HG03575 (cell line): Measurements from ENCODE around the gene PRXL2A.
"Not testable (repeated sequence)": the region's sequence is repeated elsewhere in the genome, so short reads cannot be mapped to it uniquely, and the experiment has no call there.

ENCODE experiments used
- ATAC-seq: cut with Tn5 transposase; IDR thresholded peaks from one replicate; pipeline ENCODE4 v1.9.1; 2021; ENCODE audit not compliant: unreplicated experiment, insufficient number of reproducible peaks, low FRiP score; ENCODE audit errors: extremely low read depth

The PRXL2A gene

GRCh38 chr10:80470266-80470665, 61.9 kb downstream of the PRXL2A start:
- no peak for ATAC-seq

DNA sequence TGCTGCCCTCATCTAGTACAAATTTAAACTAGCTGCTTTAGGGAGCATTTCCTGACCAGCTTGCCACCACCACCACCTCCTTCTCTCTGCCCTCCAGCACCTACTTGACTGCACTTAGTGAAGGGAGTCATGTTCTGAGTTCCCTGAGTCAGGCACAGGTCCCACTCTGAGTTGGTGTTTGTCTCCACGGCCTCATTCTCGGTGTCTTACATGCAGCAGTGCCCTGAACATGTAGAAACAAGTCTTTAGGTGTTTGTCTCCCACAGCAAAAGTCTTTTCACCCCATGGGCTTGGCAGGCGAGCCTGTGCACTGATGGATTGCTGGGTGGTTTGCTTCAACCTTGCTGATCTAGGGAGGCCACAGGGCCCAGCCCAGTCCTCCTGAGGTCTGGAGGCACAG, 62.6 kb downstream of the PRXL2A start:
- ATAC-seq = no peak

DNA sequence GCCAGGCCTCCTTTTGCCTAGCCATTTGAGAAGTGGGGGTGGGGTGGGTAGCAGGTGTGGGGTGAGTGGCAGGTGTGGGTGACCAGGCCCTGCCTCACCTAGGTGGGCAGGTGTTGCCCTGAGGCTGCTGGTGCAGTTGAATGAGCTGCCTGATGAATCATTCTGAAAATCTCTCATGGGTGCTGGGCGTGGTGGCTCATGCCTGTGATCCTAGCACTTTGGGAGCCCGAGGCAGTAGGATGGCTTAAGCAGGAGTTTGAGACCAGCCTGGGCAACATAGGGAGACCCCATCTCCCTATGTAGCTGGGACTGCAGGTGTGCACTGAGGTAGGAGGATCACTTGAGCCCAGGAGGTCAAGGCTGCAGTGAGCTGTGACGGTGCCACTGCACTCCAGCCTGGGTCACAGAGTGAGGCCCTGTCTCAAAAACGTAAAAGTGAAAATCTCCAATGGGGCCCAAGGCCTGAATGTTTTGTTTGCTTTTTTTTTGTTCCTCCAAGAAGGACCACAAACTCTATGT, 63.4 kb downstream of the PRXL2A start:
- peak; percentile 29 for ATAC-seq

GRCh38 chr10:80472234-80473095, 64.1 kb downstream of the PRXL2A start:
- ATAC-seq = peak; percentile 93

DNA sequence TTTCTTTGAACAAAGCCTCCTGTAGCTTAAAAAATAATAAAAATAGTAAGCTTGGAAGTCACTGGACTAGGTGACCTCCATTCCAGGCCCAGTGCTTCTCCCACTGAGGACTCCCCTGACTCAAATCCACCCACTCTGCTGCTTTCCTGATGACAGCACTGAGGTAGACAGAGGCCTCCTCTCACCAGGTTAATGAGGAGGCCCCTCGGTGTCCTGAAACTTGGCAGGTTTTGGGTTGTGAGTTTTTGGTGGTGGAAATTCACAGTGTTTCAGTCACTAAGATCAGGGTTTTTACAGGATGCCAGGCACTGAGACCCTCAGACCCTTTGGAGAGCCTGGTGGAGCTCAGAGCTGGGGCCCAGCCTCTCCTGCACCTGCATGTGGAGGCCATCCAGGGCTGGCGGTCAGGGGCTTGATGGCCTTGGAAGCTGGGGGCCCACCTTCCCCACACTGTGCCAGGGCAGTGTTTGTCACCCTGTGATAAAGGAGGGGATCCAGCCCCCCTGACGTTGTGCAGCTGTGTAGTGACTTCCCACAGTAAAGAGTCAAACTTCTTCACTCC, 64.8 kb downstream of the PRXL2A start:
- ATAC-seq = no peak

- ATAC-seq = no peak
These were observed 65.6 kb downstream of the PRXL2A start for GRCh38 chr10:80473692-80474596.

GRCh38 chr10:80474597-80474910, 66.2 kb downstream of the PRXL2A start:
- ATAC-seq = no peak

GRCh38 chr10:80474941-80475340, 66.6 kb downstream of the PRXL2A start:
- no peak for ATAC-seq

DNA sequence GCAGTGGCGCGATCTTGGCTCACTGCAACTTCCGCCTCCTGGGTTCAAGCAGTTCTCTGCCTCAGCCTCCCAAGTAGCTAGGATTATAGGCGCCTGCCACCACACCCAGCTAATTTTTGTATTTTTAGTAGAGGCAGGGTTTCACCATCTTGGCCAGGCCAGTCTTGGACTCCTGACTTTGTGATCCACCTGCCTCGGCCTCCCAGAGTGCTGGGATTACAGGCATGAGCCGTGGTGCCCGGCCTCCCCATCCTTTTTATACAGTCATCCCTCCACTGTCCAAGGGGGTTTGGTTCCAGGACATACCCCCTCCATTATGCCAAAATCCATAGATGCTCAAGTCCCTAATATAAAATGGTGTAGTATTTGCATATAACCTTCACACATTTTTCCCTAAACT, 67.3 kb downstream of the PRXL2A start:
- not testable (repeated sequence) for ATAC-seq

- no peak for ATAC-seq
These were observed 68.3 kb downstream of the PRXL2A start for GRCh38 chr10:80476685-80477084.

- ATAC-seq = no peak
These were observed 69.5 kb downstream of the PRXL2A start for GRCh38 chr10:80477813-80478212.

DNA sequence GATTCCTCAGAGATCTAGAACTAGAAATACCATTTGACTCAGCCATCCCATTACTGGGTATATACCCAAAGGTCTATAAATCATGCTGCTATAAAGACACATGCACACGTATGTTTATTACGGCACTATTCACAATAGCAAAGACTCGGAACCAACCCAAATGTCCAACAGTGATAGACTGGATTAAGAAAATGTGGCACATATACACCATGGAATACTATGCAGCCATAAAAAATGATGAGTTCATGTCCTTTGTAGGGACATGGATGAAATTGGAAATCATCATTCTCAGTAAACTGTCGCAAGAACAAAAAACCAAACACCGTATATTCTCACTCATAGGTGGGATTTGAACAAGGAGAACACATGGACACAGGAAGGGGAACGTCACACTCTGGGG, 72.0 kb downstream of the PRXL2A start:
- not testable (repeated sequence) for ATAC-seq

- ATAC-seq = no peak
These were observed 72.5 kb downstream of the PRXL2A start for GRCh38 chr10:80480852-80481251.

GRCh38 chr10:80484243-80484642, 75.9 kb downstream of the PRXL2A start:
- no peak for ATAC-seq

GRCh38 chr10:80484676-80485075, 76.3 kb downstream of the PRXL2A start:
- ATAC-seq = no peak

- ATAC-seq = no peak
These were observed 77.0 kb downstream of the PRXL2A start for GRCh38 chr10:80485076-80485945.

- no peak for ATAC-seq
These were observed 77.8 kb downstream of the PRXL2A start for GRCh38 chr10:80485946-80486764.
